Stimulated activated CD8-positive, alpha-beta memory T cell treated with anti-CD3 and anti-CD28 coated beads, Interleukin-4, amount 100 ng/mL, for 1 hour (primary cell): ENCODE data around the gene ZBTB44.
"Not testable (repeated sequence)": the region's sequence is repeated elsewhere in the genome, so short reads cannot be mapped to it uniquely, and the experiment has no call there.

Experiments used
- DNase-seq, 2 donors: peaks; one replicate each; pipeline ENCODE4 v3.0.0-alpha.2; 2020; ENCODE audit warnings: low read depth in 2 of 2, low spot score in 1 of 2

Gene ZBTB44

GRCh38 chr11:130313383-130314183 lies 1.1 kb downstream of the ZBTB44 start:
- no peak for DNase-seq

GRCh38 chr11:130312046-130312445 lies 2.7 kb downstream of the ZBTB44 start:
- no peak for DNase-seq

GRCh38 chr11:130310622-130311021 lies 4.1 kb downstream of the ZBTB44 start:
- DNase-seq, result no peak

GRCh38 chr11:130308886-130309285 lies 5.8 kb downstream of the ZBTB44 start:
- no peak for DNase-seq

- DNase-seq, result no peak
These were observed 6.7 kb downstream of the ZBTB44 start for GRCh38 chr11:130308059-130308458.

GRCh38 chr11:130304651-130305050 lies 10.1 kb downstream of the ZBTB44 start:
- no peak for DNase-seq

DNA sequence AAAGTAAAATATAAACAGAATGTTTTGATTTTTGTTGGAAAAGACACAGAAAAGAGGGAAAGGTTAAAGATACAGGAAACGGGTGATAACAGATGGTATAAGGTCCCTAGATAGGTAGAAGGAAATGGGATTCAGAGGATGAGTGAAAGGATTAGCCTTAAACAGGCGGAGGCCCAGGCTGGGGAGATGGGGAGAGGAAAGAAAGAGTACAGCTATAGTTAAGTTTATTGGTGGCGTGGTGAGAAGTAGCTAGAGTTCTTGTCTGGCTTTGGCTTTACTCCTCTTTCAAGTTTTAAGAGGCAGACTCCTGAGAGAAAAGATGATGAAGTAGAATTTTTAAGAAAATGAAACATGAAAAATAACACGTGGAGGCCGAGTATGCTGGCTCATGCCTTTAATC lies 13.7 kb downstream of the ZBTB44 start:
- no peak for DNase-seq

GRCh38 chr11:130300567-130300966 lies 14.2 kb downstream of the ZBTB44 start:
- no peak for DNase-seq

DNA sequence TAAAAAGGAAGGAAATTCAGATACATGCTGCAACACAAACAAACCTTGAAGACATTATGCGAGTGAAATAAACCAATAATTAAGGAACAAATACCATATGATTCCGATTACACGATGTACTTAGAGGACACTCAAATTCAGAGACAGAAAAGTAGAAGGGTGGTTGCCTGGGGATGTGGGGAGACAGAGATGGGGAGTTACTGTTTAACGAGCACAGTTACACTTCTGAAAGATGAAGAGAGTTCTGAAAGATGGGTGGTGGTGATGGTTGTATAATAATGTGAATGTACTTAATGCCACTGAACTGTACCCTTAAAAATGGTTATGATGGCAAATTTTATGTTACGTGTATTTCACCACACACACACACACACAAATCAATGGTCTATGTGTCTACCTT lies 14.7 kb downstream of the ZBTB44 start:
- DNase-seq, result no peak

GRCh38 chr11:130295657-130296056 lies 19.1 kb downstream of the ZBTB44 start:
- no peak for DNase-seq

GRCh38 chr11:130282111-130282510 lies 32.6 kb downstream of the ZBTB44 start:
- DNase-seq, result no peak

DNA sequence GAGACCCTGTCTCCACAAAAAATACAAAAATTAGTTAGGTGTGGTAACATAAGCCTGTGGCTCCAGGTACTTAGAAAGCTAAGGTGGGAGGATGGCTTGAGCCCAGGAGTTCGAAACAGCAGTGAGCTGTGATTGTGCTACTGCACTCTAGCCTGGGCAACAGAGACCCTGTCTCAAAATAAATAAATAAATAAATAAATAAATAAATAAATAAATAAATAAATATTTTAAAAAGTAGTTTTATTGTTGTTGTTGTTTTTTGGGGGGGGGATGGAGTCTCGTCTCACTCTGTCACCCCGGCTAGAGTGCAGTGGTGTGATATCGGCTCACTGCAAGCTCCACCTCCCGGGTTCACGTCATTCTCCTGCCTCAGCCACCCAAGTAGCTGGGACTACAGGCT lies 33.4 kb downstream of the ZBTB44 start:
- DNase-seq, result not testable (repeated sequence)

DNA sequence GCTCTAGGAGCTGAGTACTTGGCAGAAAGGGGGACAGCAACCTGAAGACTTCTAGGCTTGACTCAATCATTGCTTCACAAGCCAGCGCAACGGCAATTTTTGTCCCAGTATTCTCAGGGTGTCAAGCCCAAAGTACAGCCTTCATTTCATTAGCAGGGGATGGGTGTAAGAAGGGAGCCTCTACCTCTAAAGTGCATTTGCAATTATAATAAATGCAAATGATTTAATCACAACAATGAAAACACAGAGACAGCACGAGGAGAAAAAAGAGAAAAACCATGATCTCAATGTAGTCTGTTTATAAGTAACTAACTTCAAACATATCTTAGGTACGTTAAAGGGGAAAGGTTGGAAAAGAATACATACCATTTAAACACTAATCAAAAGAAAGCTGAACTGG lies 34.7 kb downstream of the ZBTB44 start:
- DNase-seq, result no peak

GRCh38 chr11:130278745-130279144 lies 36.0 kb downstream of the ZBTB44 start:
- no peak for DNase-seq

DNA sequence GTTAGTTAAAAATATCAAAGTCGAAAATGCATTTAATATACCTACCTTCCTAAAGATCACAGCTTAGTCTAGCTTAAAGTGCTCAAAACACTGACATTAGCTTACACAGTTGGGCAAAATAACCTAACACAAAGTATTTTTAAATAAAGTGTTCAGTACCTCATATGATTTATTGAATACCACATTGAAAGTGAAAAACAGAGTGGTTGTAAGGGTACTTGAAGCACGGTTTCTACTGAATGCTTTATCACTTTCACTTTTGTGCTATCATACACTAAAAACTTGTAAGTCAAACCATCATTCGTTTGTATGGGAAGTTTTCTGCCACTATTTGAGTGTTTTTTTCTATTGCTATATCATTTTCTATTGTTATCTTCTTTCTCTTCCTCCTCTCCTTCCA lies 36.6 kb downstream of the ZBTB44 start:
- no peak for DNase-seq

- DNase-seq, result no peak
These were observed 42.4 kb downstream of the ZBTB44 start for GRCh38 chr11:130272336-130272735.

DNA sequence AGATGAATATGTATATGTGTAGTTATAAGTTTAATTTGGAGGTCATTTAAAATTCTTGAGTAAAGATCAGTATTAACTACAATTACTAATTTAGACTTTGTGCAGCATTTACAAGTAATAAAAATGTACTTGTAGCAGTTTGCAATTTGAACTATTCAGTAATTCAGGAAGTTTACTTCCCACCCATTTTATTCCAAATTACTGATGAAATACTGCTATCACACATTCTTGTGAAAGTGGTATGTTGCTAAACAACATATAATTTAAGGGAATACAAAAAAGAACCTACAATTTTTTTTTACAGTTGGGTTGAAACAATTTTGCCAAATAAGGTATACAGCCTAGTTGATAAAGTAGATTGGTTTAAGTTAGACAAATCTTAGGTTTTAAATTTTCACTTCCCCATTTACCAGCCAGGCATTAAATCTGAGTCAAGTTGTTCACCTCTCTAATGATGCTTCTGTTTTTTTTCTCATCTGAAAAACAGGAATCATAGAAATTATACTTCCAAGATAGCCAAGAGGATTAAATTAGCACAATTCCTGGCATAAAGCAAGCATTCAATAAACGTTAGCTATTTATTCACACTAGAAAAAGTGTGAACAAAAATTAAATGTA lies 45.3 kb downstream of the ZBTB44 start:
- no peak for DNase-seq

GRCh38 chr11:130263351-130263750 lies 51.4 kb downstream of the ZBTB44 start:
- no peak for DNase-seq

DNA sequence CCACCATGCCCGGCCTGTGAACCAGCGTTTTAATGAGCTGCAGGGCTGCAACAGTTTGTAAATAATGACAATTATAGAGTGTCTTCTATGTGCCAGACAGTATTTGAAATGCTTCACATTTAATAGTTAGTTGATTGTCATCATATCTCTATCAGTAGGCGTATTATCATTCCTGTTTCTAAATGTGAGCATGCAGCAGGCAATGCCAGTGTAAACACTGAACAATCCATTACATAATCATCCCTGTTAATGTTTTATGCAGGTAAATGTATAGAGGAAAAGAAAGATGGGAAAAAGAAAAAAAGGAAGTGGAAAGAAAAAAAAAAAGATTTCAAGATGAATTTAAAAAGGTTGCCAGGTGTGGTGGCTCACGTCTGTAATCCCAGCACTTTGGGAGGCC lies 52.3 kb downstream of the ZBTB44 start:
- DNase-seq, result no peak

GRCh38 chr11:130261571-130261970 lies 53.1 kb downstream of the ZBTB44 start:
- DNase-seq, result no peak

GRCh38 chr11:130260742-130261141 lies 54.0 kb downstream of the ZBTB44 start:
- no peak for DNase-seq

GRCh38 chr11:130260080-130260627 lies 54.6 kb downstream of the ZBTB44 start:
- DNase-seq, result no peak

GRCh38 chr11:130251763-130252162 lies 63.0 kb downstream of the ZBTB44 start:
- not testable (repeated sequence) for DNase-seq
